IMR-90 (cell line): ENCODE data around the gene USP47. TPM values are rescaled to one million over a fixed set of nuclear protein-coding genes. Genes with fewer than 3 reads are reported as not detected.

Source experiments
- ATAC-seq: fragments of 200-7000 bp; cut with Tn5 transposase; 2 replicates; pipeline ENCODE4 v1.9.1; 2020; ENCODE audit warnings: low read depth, mild to moderate bottlenecking, moderate library complexity
- BruUV-seq: library from RNA; stranded (reverse); fragments of 400-500 nt; replicated peaks from 2 replicates; lab custom pipeline; 2021; lab: Mats Ljungman, UMichigan
- CTCF ChIA-PET: fragments of 300-600 bp; formaldehyde crosslinking; extraction: SDS; loops from one replicate; lab custom pipeline; 2021; ENCODE audit warnings: antibody characterized with exemption; lab: Yijun Ruan, JAX
- POLR2A ChIA-PET: fragments of 300-600 bp; sonication (Branson Sonifier 250); formaldehyde crosslinking; loops from one replicate; lab custom pipeline; 2022; ENCODE audit warnings: antibody characterized with exemption; ENCODE audit not compliant: unreplicated experiment; lab: Charles Lee
- DNase-seq: peaks from one replicate; pipeline ENCODE4 v3.0.0; 2013
- H2AFZ ChIP-seq: replicated peaks from 2 replicates; pipeline ENCODE3; 2013; ENCODE audit warnings: low read length, mild to moderate bottlenecking; ENCODE audit not compliant: poor library complexity
- H2AK5ac ChIP-seq: 2 replicates; pipeline ENCODE4 v1.6.1; 2013; ENCODE audit warnings: low read depth, low read length, inconsistent platforms
- H2AK9ac ChIP-seq: replicated peaks from 2 replicates; pipeline ENCODE3; 2013; ENCODE audit warnings: mild to moderate bottlenecking, low read depth, low read length, moderate library complexity; ENCODE audit not compliant: poor library complexity
- H2BK120ac ChIP-seq: 2 replicates; pipeline ENCODE4 v1.6.1; 2013; ENCODE audit warnings: low read depth, low read length, inconsistent platforms
- H2BK15ac ChIP-seq: 3 replicates; pipeline ENCODE4 v1.6.1; 2013; ENCODE audit warnings: low read depth, low read length, inconsistent platforms
- H2BK20ac ChIP-seq: 2 replicates; pipeline ENCODE4 v1.6.1; 2013; ENCODE audit warnings: low read depth, mild to moderate bottlenecking, inconsistent platforms, low read length, moderate library complexity
- H2BK5ac ChIP-seq: 2 replicates; pipeline ENCODE4 v1.6.1; 2013; ENCODE audit warnings: mild to moderate bottlenecking, low read depth, low read length, inconsistent platforms; ENCODE audit not compliant: poor library complexity, severe bottlenecking
- H3K14ac ChIP-seq: replicated peaks from 2 replicates; pipeline ENCODE4 v1.6.1; 2013; ENCODE audit warnings: low read depth, low read length, inconsistent platforms
- H3K18ac ChIP-seq: 2 replicates; pipeline ENCODE4 v1.6.1; 2013; ENCODE audit warnings: low read depth, low read length, control low read depth
- H3K23ac ChIP-seq: 2 replicates; pipeline ENCODE4 v1.6.1; 2013; ENCODE audit warnings: low read depth, low read length, inconsistent platforms
- H3K27ac ChIP-seq: 2 replicates; pipeline ENCODE4 v1.5.1; 2013; ENCODE audit warnings: mild to moderate bottlenecking, control low read depth, low read length; ENCODE audit not compliant: insufficient read depth
- H3K27me3 ChIP-seq: 2 replicates; pipeline ENCODE4 v1.6.1; 2013; ENCODE audit warnings: low read length; ENCODE audit not compliant: control insufficient read depth, insufficient read depth
- H3K36me3 ChIP-seq: 2 replicates; pipeline ENCODE4 v1.6.1; 2013; ENCODE audit warnings: low read length, mixed read lengths; ENCODE audit not compliant: control insufficient read depth, insufficient read depth
- H3K4ac ChIP-seq: 2 replicates; pipeline ENCODE4 v1.6.1; 2013; ENCODE audit warnings: low read depth, low read length, inconsistent platforms
- H3K4me1 ChIP-seq: 2 replicates; pipeline ENCODE4 v1.6.1; 2013; ENCODE audit warnings: low read length, mixed read lengths; ENCODE audit not compliant: control insufficient read depth, insufficient read depth
- H3K4me2 ChIP-seq: 2 replicates; pipeline ENCODE4 v1.6.1; 2013; ENCODE audit warnings: low read depth, mild to moderate bottlenecking, control low read depth, low read length, moderate library complexity
- H3K4me3 ChIP-seq: 2 replicates; pipeline ENCODE4 v1.5.1; 2013; ENCODE audit warnings: low read depth, mild to moderate bottlenecking, control low read depth, low read length, moderate library complexity; ENCODE audit not compliant: insufficient read depth
- H3K56ac ChIP-seq: 2 replicates; pipeline ENCODE4 v1.6.1; 2013; ENCODE audit warnings: low read length, inconsistent platforms; ENCODE audit not compliant: insufficient read depth; ENCODE audit errors: extremely low read depth
- H3K79me1 ChIP-seq, 2 experiments: 2 replicates each; pipeline ENCODE4 v1.6.1; 2013; ENCODE audit warnings: low read length in 2 of 2, inconsistent platforms in 1 of 2, low read depth in 1 of 2
- H3K9ac ChIP-seq: 2 replicates; pipeline ENCODE4 v1.6.1; 2013; ENCODE audit warnings: low read depth, low read length, control low read depth
- H3K9me1 ChIP-seq: 2 replicates; pipeline ENCODE4 v1.6.1; 2013; ENCODE audit warnings: low read length, inconsistent platforms; ENCODE audit not compliant: insufficient read depth
- H3K9me3 ChIP-seq: 2 replicates; pipeline ENCODE4 v1.6.1; 2013; ENCODE audit warnings: low read length; ENCODE audit not compliant: control insufficient read depth, insufficient read depth
- H4K20me1 ChIP-seq: 2 replicates; pipeline ENCODE4 v1.6.1; 2013; ENCODE audit warnings: low read length, inconsistent platforms; ENCODE audit not compliant: insufficient read depth
- H4K5ac ChIP-seq: 2 replicates; pipeline ENCODE4 v1.6.1; 2013; ENCODE audit warnings: mild to moderate bottlenecking, low read depth, low read length, control low read depth
- H4K8ac ChIP-seq, 2 experiments: 2 replicates each; pipeline ENCODE4 v1.6.1; 2013; ENCODE audit warnings: low read depth in 2 of 2, low read length in 2 of 2, control low read depth in 1 of 2, inconsistent platforms in 1 of 2
- H4K91ac ChIP-seq: 2 replicates; pipeline ENCODE4 v1.6.1; 2013; ENCODE audit warnings: low read depth, low read length, inconsistent platforms; ENCODE audit not compliant: insufficient read depth
- BHLHE40 ChIP-seq: fragments of 150-350 bp; IDR thresholded peaks from 2 replicates; pipeline ENCODE4 v1.6.1; 2016; ENCODE audit warnings: mild to moderate bottlenecking, low read depth, low read length
- CEBPB ChIP-seq: IDR thresholded peaks from 2 replicates; pipeline ENCODE4 v1.6.1; 2012; ENCODE audit warnings: low read depth, low read length, improper control_type of control experiment
- FOS ChIP-seq: fragments of 150-350 bp; IDR thresholded peaks from 2 replicates; pipeline ENCODE4 v1.6.1; 2016; ENCODE audit warnings: low read depth, low read length
- MAZ ChIP-seq: IDR thresholded peaks from 2 replicates; pipeline ENCODE4 v1.6.1; 2012; ENCODE audit warnings: low read depth, mild to moderate bottlenecking, low read length, improper control_type of control experiment, moderate library complexity, borderline replicate concordance
- MXI1 ChIP-seq: IDR thresholded peaks from 2 replicates; pipeline ENCODE4 v1.6.1; 2012; ENCODE audit warnings: low read depth, mild to moderate bottlenecking, low read length, moderate library complexity, borderline replicate concordance
- NFE2L2 ChIP-seq: fragments of 150-350 bp; IDR thresholded peaks from 2 replicates; pipeline ENCODE4 v1.6.1; 2016; ENCODE audit warnings: low read depth, mild to moderate bottlenecking, low read length
- RAD21 ChIP-seq: IDR thresholded peaks from 2 replicates; pipeline ENCODE4 v1.6.1; 2012; ENCODE audit warnings: low read length, improper control_type of control experiment
- RCOR1 ChIP-seq: IDR thresholded peaks from 2 replicates; pipeline ENCODE4 v1.6.1; 2012; ENCODE audit warnings: mild to moderate bottlenecking, low read length, improper control_type of control experiment; ENCODE audit not compliant: insufficient replicate concordance
- WGBS, 2 experiments: methylation state at CpG; one replicate each; pipeline versions ENCODE4 v1.1.5 to v1.1.7; 2013; ENCODE audit warnings: missing lambda C conversion rate in 2 of 2; ENCODE audit not compliant: insufficient read length in 1 of 2; ENCODE audit errors: extremely low coverage in 2 of 2; 5-methylcytosine and 5-hydroxymethylcytosine counted together
- dilution Hi-C: fragments of 300-500 bp; cut with HindIII; formaldehyde crosslinking; loops from one replicate; pipeline ENCODE4 v1.14.3; 2018; ENCODE audit warnings: low sequenced_read_pairs; ENCODE audit not compliant: unreplicated experiment
- in situ Hi-C: fragments of 300-500 bp; cut with MboI; formaldehyde crosslinking; loops from 3 replicates; pipeline ENCODE4 v1.14.3; 2019; ENCODE audit warnings: low sequenced_read_pairs, inconsistent platforms, mixed read lengths
- intact Hi-C: fragments of 100-400 bp; cut with micrococcal nuclease; formaldehyde crosslinking; loops from 2 replicates; pipeline ENCODE4 v1.10.0; 2022
- polyA plus RNA-seq, 3 experiments: library from polyadenylated mRNA; depleted of rRNA; stranded (reverse); fragments of >200 nt; gene quantifications; 2 replicates each; pipeline ENCODE4 v1.2.3, GENCODE V29; 2012; ENCODE audit warnings: low replicate concordance in 1 of 3
- total RNA-seq: library from RNA; depleted of rRNA; stranded (reverse); fragments of >200 nt; gene quantifications from 2 replicates; pipeline ENCODE4 v1.2.3, GENCODE V29; 2012

USP47 gene
- total and polyA plus RNA-seq, 2 of the 4 experiments (the other 2 are of a cell fraction) = 15.0 to 110 TPM

DNA sequence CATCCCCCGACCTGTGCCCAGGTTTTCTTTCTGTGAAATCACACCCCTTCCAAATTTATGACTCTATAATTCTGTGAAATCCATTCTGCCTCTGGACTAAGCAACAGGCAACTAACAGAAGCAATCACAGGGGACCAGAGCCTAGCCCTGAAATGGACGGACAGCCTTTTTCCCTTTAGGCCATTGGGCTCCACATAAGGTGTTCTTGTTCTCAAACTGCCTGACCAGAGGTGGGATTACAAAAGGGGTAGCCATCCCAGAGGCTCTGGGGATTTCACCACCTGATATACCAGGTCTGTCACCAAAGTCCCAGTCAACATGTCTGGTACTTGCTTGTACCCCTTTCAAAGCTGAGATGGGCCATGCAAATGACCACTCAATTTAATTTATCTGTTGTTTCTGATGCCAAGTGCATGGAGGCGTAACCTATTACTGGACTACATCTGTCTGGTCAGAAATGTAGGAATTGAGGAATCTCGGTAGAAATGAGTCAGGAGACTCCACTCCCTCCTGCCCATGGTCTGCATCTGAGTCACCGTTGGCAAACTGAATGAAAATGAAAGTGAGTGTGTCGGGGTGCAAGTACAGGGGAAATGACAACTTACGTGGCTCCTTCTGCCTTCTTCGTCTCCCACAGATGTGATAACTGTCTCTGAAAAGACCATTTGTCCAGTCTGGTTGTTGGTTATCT lies 156.5 kb downstream of the USP47 start:
- no peaks in the 10 kb centered on the region for H3K9me3 ChIP-seq

More for the DNA sequence above, 156.5 kb downstream of the USP47 start:
- peak overlapping the region; percentile 56 for H3K4ac ChIP-seq
- H3K56ac ChIP-seq = no peak overlapping the region
- peaks cover 3% of the 10 kb centered on the region; the same call in 1 of the 2 replicates for H4K20me1 ChIP-seq
- H3K27ac ChIP-seq = peak overlapping the region; percentile 38; the same call in 1 of the 2 replicates
- H4K8ac ChIP-seq = peak overlapping the region; percentile 3 to 36; a peak in 2 of 4 replicates
- H3K4me3 ChIP-seq = peak overlapping the region; percentile 13; the same call in 1 of the 2 replicates
- H2BK15ac ChIP-seq = peak overlapping the region; percentile 0; the same call in 1 of the 3 replicates
- H3K4me1 ChIP-seq = peaks cover 15% of the 10 kb centered on the region
- H2AK9ac ChIP-seq = peak overlapping the region; percentile 44
- CTCF ChIA-PET = no interaction called here
- DNase-seq (peak; percentile 95), ATAC-seq (peak; percentile 88)
- POLR2A ChIA-PET = no interaction called here
- H3K79me1 ChIP-seq = peaks cover 35 to 81% of the 10 kb centered on the region in 2 experiments
- TF ChIP-seq MXI1 (peak; percentile 24; the same call in 1 of the 2 replicates), NFE2L2 (peak; percentile 36; the same call in 1 of the 2 replicates), RAD21 (no peak), MAZ (peak; percentile 76; the same call in 1 of the 2 replicates), FOS (peak; percentile 92), BHLHE40 (peak; percentile 63), RCOR1 (no peak), CEBPB (peak; percentile 58; the same call in 1 of the 2 replicates)
- peak overlapping the region; percentile 33 for H2BK5ac ChIP-seq
- peaks cover 26% of the 10 kb centered on the region for H3K9me1 ChIP-seq
- peak overlapping the region; percentile 76 for H2AK5ac ChIP-seq
- peak overlapping the region; percentile 60 for H2BK120ac ChIP-seq
- intact Hi-C loops = loop anchor here (2.0 kb wide), 1 partner anchor 47 kb away; no protein-coding TSS in a partner anchor
- dilution Hi-C loops = no loop called here
- BruUV-seq = no TSS peak
- peak overlapping the region; percentile 0; the same call in 1 of the 2 replicates for H3K9ac ChIP-seq
- peak overlapping the region; percentile 40 for H3K14ac ChIP-seq
- peak overlapping the region; percentile 39; the same call in 1 of the 2 replicates for H3K23ac ChIP-seq
- no peaks in the 10 kb centered on the region for H3K27me3 ChIP-seq
- in situ Hi-C loops = no loop called here
- H3K4me2 ChIP-seq = peak overlapping the region; percentile 77
- WGBS, 2 experiments = 100% methylated on average over 1 of the region's 8 CpGs; no CpG with 5 or more reads in 1 of the 2 experiments
- H4K91ac ChIP-seq = peak overlapping the region; percentile 40
- H2BK20ac ChIP-seq = peak overlapping the region; percentile 38; the same call in 1 of the 2 replicates
- H2AFZ ChIP-seq = no peak overlapping the region
- peaks cover 56% of the 10 kb centered on the region for H3K36me3 ChIP-seq
- H4K5ac ChIP-seq = no peak overlapping the region
- H3K18ac ChIP-seq = peak overlapping the region; percentile 1; the same call in 1 of the 2 replicates
